H9 (cell line): ENCODE measurements around the gene EPHA8. TPM values are rescaled to one million over a fixed set of nuclear protein-coding genes. Genes with fewer than 3 reads are reported as not detected.

Experiments
- DNase-seq: peaks from one replicate; pipeline ENCODE4 v3.0.0-alpha.2; 2017
- H2AFZ ChIP-seq: one replicate; pipeline ENCODE4 v1.6.1; 2013; ENCODE audit warnings: mild to moderate bottlenecking, low read length, control low read depth, moderate library complexity
- H2AK5ac ChIP-seq: 2 replicates; pipeline ENCODE4 v1.6.1; 2013; ENCODE audit warnings: low read length, control low read depth, mixed read lengths; ENCODE audit not compliant: insufficient read length
- H2BK120ac ChIP-seq: one replicate; pipeline ENCODE4 v1.6.1; 2013; ENCODE audit warnings: low read depth, mild to moderate bottlenecking, low read length, control low read depth, inconsistent platforms; ENCODE audit not compliant: poor library complexity, severe bottlenecking
- H2BK12ac ChIP-seq: 2 replicates; pipeline ENCODE4 v1.6.1; 2013; ENCODE audit warnings: low read length, control low read depth, mixed read lengths, low read depth; ENCODE audit not compliant: insufficient read length
- H2BK15ac ChIP-seq: 2 replicates; pipeline ENCODE4 v1.6.1; 2013; ENCODE audit warnings: low read depth, low read length, control low read depth
- H2BK20ac ChIP-seq: one replicate; pipeline ENCODE4 v1.6.1; 2013; ENCODE audit warnings: low read depth, mild to moderate bottlenecking, low read length, control low read depth, inconsistent platforms; ENCODE audit not compliant: poor library complexity, severe bottlenecking
- H2BK5ac ChIP-seq: 2 replicates; pipeline ENCODE4 v1.6.1; 2013; ENCODE audit warnings: low read length, control low read depth, mixed read lengths; ENCODE audit not compliant: insufficient read length
- H3K14ac ChIP-seq: 2 replicates; pipeline ENCODE4 v1.6.1; 2013; ENCODE audit warnings: low read length, control low read depth; ENCODE audit not compliant: insufficient read depth
- H3K18ac ChIP-seq: 2 replicates; pipeline ENCODE4 v1.6.1; 2013; ENCODE audit warnings: low read depth, mild to moderate bottlenecking, mixed read lengths, low read length, control low read depth; ENCODE audit not compliant: insufficient read length
- H3K23ac ChIP-seq: 2 replicates; pipeline ENCODE4 v1.6.1; 2013; ENCODE audit warnings: low read length, control low read depth, mixed read lengths, low read depth; ENCODE audit not compliant: insufficient read length
- H3K23me2 ChIP-seq: 2 replicates; pipeline ENCODE4 v1.6.1; 2013; ENCODE audit warnings: low read depth, mild to moderate bottlenecking, mixed read lengths, low read length, control low read depth; ENCODE audit not compliant: insufficient read length, poor library complexity, severe bottlenecking
- H3K27ac ChIP-seq: 2 replicates; pipeline ENCODE4 v1.5.1; 2013; ENCODE audit warnings: low read length, control low read depth, mixed read lengths, low read depth; ENCODE audit not compliant: insufficient read length
- H3K27me3 ChIP-seq: 2 replicates; pipeline ENCODE4 v1.6.1; 2013; ENCODE audit warnings: low read length, control low read depth, inconsistent platforms; ENCODE audit not compliant: insufficient read depth
- H3K4ac ChIP-seq: 2 replicates; pipeline ENCODE4 v1.6.1; 2013; ENCODE audit warnings: low read depth, mild to moderate bottlenecking, control low read depth, inconsistent platforms, low read length, moderate library complexity
- H3K4me1 ChIP-seq: 2 replicates; pipeline ENCODE4 v1.6.1; 2013; ENCODE audit warnings: low read length, control low read depth, inconsistent platforms; ENCODE audit not compliant: insufficient read depth
- H3K4me2 ChIP-seq: 2 replicates; pipeline ENCODE4 v1.6.1; 2013; ENCODE audit warnings: low read length, control low read depth, mixed read lengths; ENCODE audit not compliant: insufficient read length, insufficient read depth
- H3K56ac ChIP-seq: 2 replicates; pipeline ENCODE4 v1.6.1; 2013; ENCODE audit warnings: low read depth, mild to moderate bottlenecking, mixed read lengths, low read length, control low read depth; ENCODE audit not compliant: insufficient read length
- H3K79me1 ChIP-seq: 2 replicates; pipeline ENCODE4 v1.6.1; 2013; ENCODE audit warnings: low read depth, mild to moderate bottlenecking, moderate library complexity, low read length, control low read depth, inconsistent platforms; ENCODE audit not compliant: insufficient read depth, poor library complexity, severe bottlenecking
- H3K79me2 ChIP-seq: 2 replicates; pipeline ENCODE4 v1.6.1; 2013; ENCODE audit warnings: low read length, control low read depth, inconsistent platforms; ENCODE audit not compliant: insufficient read depth
- H3K9ac ChIP-seq: 2 replicates; pipeline ENCODE4 v1.6.1; 2013; ENCODE audit warnings: low read length, control low read depth, mixed read lengths; ENCODE audit not compliant: insufficient read length; ENCODE audit errors: extremely low read depth
- H3K9me3 ChIP-seq: one replicate; pipeline ENCODE4 v1.6.1; 2013; ENCODE audit warnings: low read depth, low read length, inconsistent platforms; ENCODE audit not compliant: control insufficient read depth
- H3T11ph ChIP-seq: one replicate; pipeline ENCODE4 v1.6.1; 2013; ENCODE audit warnings: mild to moderate bottlenecking, low read length, control low read depth, inconsistent platforms
- H4K20me1 ChIP-seq: one replicate; pipeline ENCODE4 v1.6.1; 2013; ENCODE audit not compliant: control insufficient read depth, insufficient read length, insufficient read depth
- H4K5ac ChIP-seq: 2 replicates; pipeline ENCODE4 v1.6.1; 2013; ENCODE audit warnings: low read depth, mild to moderate bottlenecking, mixed read lengths, low read length, control low read depth; ENCODE audit not compliant: insufficient read length
- H4K8ac ChIP-seq: replicated peaks from 2 replicates; pipeline ENCODE4 v1.6.1; 2013; ENCODE audit warnings: low read length, control low read depth, mixed read lengths, low read depth; ENCODE audit not compliant: insufficient read length
- H4K91ac ChIP-seq: 2 replicates; pipeline ENCODE4 v1.6.1; 2013; ENCODE audit warnings: low read depth, mild to moderate bottlenecking, moderate library complexity, mixed read lengths, low read length, control low read depth; ENCODE audit not compliant: insufficient read length
- H3K27ac Mint-ChIP-seq, 3 experiments: 2 replicates in 2 of 3; 3 replicates in 1 of 3; pipeline ENCODE4 v1.8.0; 2020 to 2021; ENCODE audit warnings: mixed read lengths in 3 of 3, mild to moderate bottlenecking in 1 of 3, moderate library complexity in 1 of 3
- H3K27me3 Mint-ChIP-seq: 2 replicates; pipeline ENCODE4 v1.8.0; 2021; ENCODE audit warnings: low read depth, mild to moderate bottlenecking, moderate library complexity, mixed read lengths
- H3K36me3 Mint-ChIP-seq, 3 experiments: 2 replicates in 2 of 3; 3 replicates in 1 of 3; pipeline ENCODE4 v1.8.0; 2020 to 2021; ENCODE audit warnings: low read depth in 3 of 3, mixed read lengths in 3 of 3; ENCODE audit not compliant: insufficient read depth in 1 of 3
- H3K4me1 Mint-ChIP-seq, 2 experiments: 2 replicates each; pipeline ENCODE4 v1.8.0; 2020; ENCODE audit warnings: mixed read lengths in 2 of 2
- H3K4me3 Mint-ChIP-seq, 2 experiments: 2 replicates in 1 of 2; 3 replicates in 1 of 2; pipeline ENCODE4 v1.8.0; 2020 to 2021; ENCODE audit warnings: mild to moderate bottlenecking in 2 of 2, mixed read lengths in 2 of 2, moderate library complexity in 1 of 2
- H3K9me3 Mint-ChIP-seq, 2 experiments: 2 replicates in 1 of 2; 3 replicates in 1 of 2; pipeline ENCODE4 v1.8.0; 2020; ENCODE audit warnings: mild to moderate bottlenecking in 2 of 2, mixed read lengths in 2 of 2, moderate library complexity in 1 of 2
- CTCF ChIP-seq: fragments of 200-600 bp; sonication (generic); conservative IDR thresholded peaks from 3 replicates; pipeline ENCODE4 v1.8.0; 2021; ENCODE audit warnings: antibody characterized with exemption, mild to moderate bottlenecking
- WGBS: extraction: QIAGEN DNeasy Blood & Tissue Kit; methylation state at CpG from one replicate; pipeline ENCODE4 v1.1.7; 2013; ENCODE audit warnings: missing lambda C conversion rate, low lambda C conversion rate, mixed read lengths; ENCODE audit not compliant: insufficient read length; ENCODE audit errors: extremely low coverage; 5-methylcytosine and 5-hydroxymethylcytosine counted together
- total RNA-seq: library from RNA; stranded (reverse); gene quantifications from 2 replicates; pipeline ENCODE4 v1.2.1, GENCODE V29; 2021

EPHA8 gene
- total RNA-seq, 1 experiment from 2014 or later: 3.4 TPM

GRCh38 chr1:22638476-22639234 lies 75.4 kb downstream of the EPHA8 start:
- Mint-ChIP-seq H3K4me1 (peaks cover 6 to 9% of the 10 kb centered on the region in 2 experiments), H3K9me3 (no peaks in the 10 kb centered on the region), H3K27me3 (peaks cover 3% of the 10 kb centered on the region), H3K36me3 (no peaks in the 10 kb centered on the region; a peak in 1 of 7 replicates), H3K27ac (peak overlapping the region in 1 of 3 experiments; percentile 89; a peak in 2 of 7 replicates), H3K4me3 (no peak overlapping the region; a peak in 1 of 5 replicates)
- no peak overlapping the region for H2BK120ac ChIP-seq
- no peak overlapping the region for H3K23ac ChIP-seq
- H3T11ph ChIP-seq: no peak overlapping the region
- no peak for DNase-seq
- no CpG with 5 or more reads among the region's 23 CpGs for WGBS
- H3K9ac ChIP-seq: no peak overlapping the region
- no peak overlapping the region for H3K27ac ChIP-seq
- H3K4me2 ChIP-seq: peak overlapping the region; percentile 1
- no peak overlapping the region for H4K5ac ChIP-seq
- H3K27me3 ChIP-seq: no peaks in the 10 kb centered on the region
- no peak overlapping the region for H4K91ac ChIP-seq
- no peak overlapping the region for H4K8ac ChIP-seq
- no peak for TF ChIP-seq CTCF
- no peak overlapping the region for H2BK15ac ChIP-seq
- H3K56ac ChIP-seq: no peak overlapping the region
- H3K79me2 ChIP-seq: no peaks in the 10 kb centered on the region
- H3K23me2 ChIP-seq: no peaks in the 10 kb centered on the region
- no peaks in the 10 kb centered on the region for H3K9me3 ChIP-seq
- H3K18ac ChIP-seq: no peak overlapping the region
- no peak overlapping the region for H2BK12ac ChIP-seq
- no peak overlapping the region for H3K4ac ChIP-seq
- no peak overlapping the region for H2BK20ac ChIP-seq
- H4K20me1 ChIP-seq: peaks cover 3% of the 10 kb centered on the region
- no peaks in the 10 kb centered on the region for H3K4me1 ChIP-seq
- no peak overlapping the region for H2AK5ac ChIP-seq
- no peak overlapping the region for H2AFZ ChIP-seq
- H2BK5ac ChIP-seq: no peak overlapping the region
- H3K79me1 ChIP-seq: no peaks in the 10 kb centered on the region
- no peak overlapping the region; the same call in 1 of the 2 replicates for H3K14ac ChIP-seq
